ENCODE measurements around the gene KLHDC4.

KLHDC4 gene

DNA sequence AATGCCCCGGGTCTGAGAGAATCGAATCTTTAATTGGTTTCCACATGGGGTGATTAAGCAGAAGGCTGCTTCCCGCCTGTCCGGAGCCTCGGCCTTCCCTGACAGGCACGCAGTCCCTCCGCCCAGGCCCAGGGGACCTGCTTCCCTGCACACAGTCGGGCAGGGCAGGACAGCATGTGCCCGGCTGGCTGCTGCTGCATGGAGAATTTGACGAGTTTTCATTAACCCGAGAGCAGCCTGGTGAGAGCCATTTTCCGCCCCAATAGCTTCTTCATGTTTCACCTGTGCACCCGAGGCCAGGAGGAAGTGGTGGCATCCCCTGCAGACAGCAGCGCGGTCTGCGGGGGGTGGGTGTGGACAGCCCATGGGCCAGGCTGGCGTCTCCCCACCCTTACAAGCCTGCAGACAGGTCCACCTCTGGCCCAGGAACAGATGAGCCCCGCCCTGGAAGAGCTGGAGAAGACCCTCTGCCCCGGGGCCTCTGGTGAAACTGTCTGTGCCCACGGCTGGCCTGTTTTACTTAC, 67.0 kb downstream of the KLHDC4 start:
- no peak for DNase-seq (ENCODE audit: low read depth)

GRCh38 chr16:87698241-87698640, 67.5 kb downstream of the KLHDC4 start:
- no peak for DNase-seq (ENCODE audit: low read depth)

- no peak for DNase-seq (ENCODE audit: low read depth)
Observed at GRCh38 chr16:87697792-87698191, 68.0 kb downstream of the KLHDC4 start.

GRCh38 chr16:87697256-87697655, 68.5 kb downstream of the KLHDC4 start:
- DNase-seq (ENCODE audit: low read depth): no peak

DNA sequence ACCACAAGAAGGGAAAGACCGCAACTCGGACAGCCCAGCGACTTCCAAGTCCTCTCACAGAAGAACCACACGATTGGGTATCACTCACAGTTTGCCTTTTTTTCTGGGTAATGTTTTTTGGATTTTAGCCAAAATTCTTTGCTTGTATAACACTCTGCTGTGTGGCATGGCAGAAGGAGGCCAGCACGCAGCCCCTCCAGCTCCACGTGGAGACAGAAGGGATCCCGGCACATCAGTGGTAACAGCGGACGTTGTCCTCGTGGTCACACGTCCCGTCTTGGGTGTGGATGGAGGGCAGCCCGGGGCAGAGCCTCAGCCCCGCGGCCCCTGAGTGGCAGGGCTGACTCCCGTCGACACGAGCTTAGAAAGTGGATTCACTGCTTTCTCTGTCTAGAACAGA, 69.1 kb downstream of the KLHDC4 start:
- no peak for DNase-seq (ENCODE audit: low read depth)

- DNase-seq (ENCODE audit: low read depth): no peak
Observed at GRCh38 chr16:87695534-87695933, 70.3 kb downstream of the KLHDC4 start.

- DNase-seq (ENCODE audit: low read depth): no peak
Observed at GRCh38 chr16:87694441-87695125, 71.2 kb downstream of the KLHDC4 start.

- DNase-seq (ENCODE audit: low read depth): no peak
Observed at GRCh38 chr16:87693827-87694226, 72.0 kb downstream of the KLHDC4 start.

- DNase-seq (ENCODE audit: low read depth): no peak
Observed at GRCh38 chr16:87692756-87693155, 73.0 kb downstream of the KLHDC4 start.

GRCh38 chr16:87692176-87692575, 73.6 kb downstream of the KLHDC4 start:
- DNase-seq (ENCODE audit: low read depth): no peak

- DNase-seq (ENCODE audit: low read depth): no peak
Observed at GRCh38 chr16:87691686-87692079, 74.1 kb downstream of the KLHDC4 start.

DNA sequence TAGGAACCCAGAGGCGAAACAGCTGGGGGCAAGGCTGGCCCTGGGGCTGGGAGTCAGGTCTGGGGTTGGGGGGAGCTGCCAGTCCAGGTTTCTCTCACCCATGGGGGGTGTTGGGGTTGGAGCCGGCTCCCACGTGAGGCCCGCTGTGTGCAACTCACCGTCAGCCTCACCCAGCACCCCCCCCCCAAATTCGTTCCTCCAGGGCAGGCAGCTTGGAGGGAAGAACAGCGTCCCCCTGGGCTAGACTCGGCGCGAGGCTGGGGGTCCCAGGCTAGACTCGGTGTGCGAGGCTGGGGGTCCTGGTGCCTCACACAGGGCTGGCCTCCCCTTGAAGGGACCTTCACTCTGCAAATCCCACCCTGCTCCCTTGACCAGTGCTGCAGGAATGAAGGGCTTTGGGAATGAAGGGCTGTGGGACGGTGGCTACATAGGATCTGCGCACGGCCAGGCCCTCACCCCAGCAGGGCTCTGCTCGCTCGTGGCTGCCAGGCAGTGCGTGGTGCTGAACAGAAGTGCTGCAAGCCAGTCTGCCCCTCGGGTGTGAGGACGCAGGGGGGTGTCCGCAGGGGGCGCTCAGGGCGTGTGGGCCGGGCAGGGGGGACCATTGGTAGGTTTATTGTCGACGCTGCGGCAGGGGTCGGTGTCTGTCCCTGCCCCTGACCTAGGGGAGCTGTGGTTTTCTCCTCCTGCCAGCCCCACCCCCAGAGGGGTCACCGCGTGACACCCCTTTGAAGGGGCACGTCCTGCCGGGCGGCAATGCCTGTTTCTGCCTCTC, 74.7 kb downstream of the KLHDC4 start:
- DNase-seq (ENCODE audit: low read depth): no peak

DNA sequence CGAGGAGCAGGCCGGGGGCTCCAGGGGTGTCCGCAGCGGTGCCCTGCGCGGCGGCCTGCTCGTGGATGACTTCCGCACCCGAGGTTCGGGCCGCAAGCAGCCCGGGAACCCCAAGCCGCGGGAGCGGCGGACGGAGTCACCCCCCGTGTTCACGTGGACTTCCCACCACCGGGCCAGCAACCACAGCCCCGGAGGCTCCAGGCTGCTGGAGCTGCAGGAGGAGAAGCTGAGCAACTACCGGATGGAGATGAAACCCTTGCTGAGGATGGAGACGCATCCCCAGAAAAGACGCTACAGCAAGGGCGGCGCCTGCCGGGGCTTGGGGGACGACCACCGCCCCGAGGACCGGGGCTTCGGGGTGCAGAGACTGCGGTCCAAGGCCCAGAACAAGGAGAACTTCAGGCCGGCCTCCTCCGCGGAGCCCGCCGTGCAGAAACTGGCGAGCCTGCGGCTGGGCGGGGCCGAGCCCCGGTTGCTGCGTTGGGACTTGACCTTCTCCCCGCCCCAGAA, 75.8 kb downstream of the KLHDC4 start:
- DNase-seq (ENCODE audit: low read depth): no peak

GRCh38 chr16:87688876-87689815, 76.6 kb downstream of the KLHDC4 start:
- no peak for DNase-seq (ENCODE audit: low read depth)

DNA sequence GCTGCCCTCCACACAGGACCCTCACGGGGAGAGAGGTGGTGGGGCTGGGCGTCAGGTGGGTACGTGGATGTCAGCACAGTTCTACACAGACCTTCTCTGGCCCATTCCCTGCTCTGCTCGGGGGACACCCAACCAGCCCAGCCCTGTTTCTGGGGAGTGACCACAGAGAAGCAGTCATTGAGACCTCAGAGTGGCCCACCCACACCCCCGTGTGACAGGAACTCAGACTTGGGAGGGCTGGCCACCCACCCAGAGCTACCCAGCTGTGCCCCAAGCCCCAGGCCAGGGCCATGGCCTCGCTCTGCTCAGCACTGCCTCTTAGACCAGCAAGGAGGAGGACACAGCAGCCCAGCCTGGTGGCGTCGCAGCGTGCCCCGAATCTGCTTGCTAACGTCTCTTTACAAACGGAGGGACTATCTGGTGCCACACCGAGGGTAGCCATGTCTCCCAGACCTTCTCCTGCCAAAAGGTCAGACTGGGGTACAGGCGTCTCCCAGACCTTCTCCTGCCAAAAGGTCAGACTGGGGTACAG, 77.7 kb downstream of the KLHDC4 start:
- no peak for DNase-seq (ENCODE audit: low read depth)

- no peak for DNase-seq (ENCODE audit: low read depth)
Observed at GRCh38 chr16:87687126-87687910, 78.5 kb downstream of the KLHDC4 start.

- no peak for DNase-seq (ENCODE audit: low read depth)
Observed at GRCh38 chr16:87686697-87687096, 79.1 kb downstream of the KLHDC4 start.

DNA sequence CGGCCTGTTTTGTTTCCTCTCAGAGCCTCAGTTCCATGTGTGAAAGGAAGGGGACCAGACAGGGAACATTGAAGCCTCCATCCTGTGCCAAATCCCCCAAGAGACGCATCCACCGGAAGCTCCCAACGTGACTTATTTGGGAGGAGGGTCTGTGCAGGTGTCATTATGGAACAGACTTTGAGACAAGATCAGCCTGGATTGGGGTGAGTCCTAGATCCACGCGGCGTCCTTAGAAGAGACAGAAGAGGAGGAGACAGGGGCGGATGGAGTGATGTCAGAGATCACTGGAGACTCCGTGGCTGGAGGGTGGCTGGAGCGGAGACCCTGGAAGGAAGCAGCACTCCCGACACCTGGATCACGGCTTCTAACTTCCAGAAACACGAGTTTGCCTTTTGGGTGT, 80.0 kb downstream of the KLHDC4 start:
- DNase-seq (ENCODE audit: low read depth): no peak

- DNase-seq (ENCODE audit: low read depth): no peak
Observed at GRCh38 chr16:87685405-87685755, 80.4 kb downstream of the KLHDC4 start.

- DNase-seq (ENCODE audit: low read depth): no peak
Observed at GRCh38 chr16:87684711-87685404, 80.9 kb downstream of the KLHDC4 start.
